GM12864 (cell line): ENCODE results near the gene ING3.

Experiments used
- DNase-seq: peaks from one replicate; pipeline ENCODE4 v3.0.0-alpha.2; 2011; ENCODE audit warnings: low read depth
- H3K4me3 ChIP-seq: 2 replicates; pipeline ENCODE4 v1.5.1; 2011; ENCODE audit warnings: mild to moderate bottlenecking, low read depth, low read length, control low read depth
- CTCF ChIP-seq: IDR thresholded peaks from 2 replicates; pipeline ENCODE4 v1.5.1; 2011; ENCODE audit warnings: low read depth, mild to moderate bottlenecking, moderate library complexity, low read length, control low read depth, inconsistent platforms; ENCODE audit errors: missing control alignments

ING3 gene

GRCh38 chr7:120961638-120962173 lies 11.1 kb downstream of the ING3 start:
- DNase-seq, result no peak
- no peak overlapping the region for H3K4me3 ChIP-seq
- TF ChIP-seq CTCF, result no peak

- no peak for TF ChIP-seq CTCF
- no peak for DNase-seq
- H3K4me3 ChIP-seq, result no peak overlapping the region
Observed at GRCh38 chr7:120964088-120964487, 13.5 kb downstream of the ING3 start.

GRCh38 chr7:120966961-120967360 lies 16.4 kb downstream of the ING3 start:
- TF ChIP-seq CTCF, result no peak
- no peak for DNase-seq
- H3K4me3 ChIP-seq, result no peak overlapping the region

GRCh38 chr7:120973849-120974248 lies 23.3 kb downstream of the ING3 start:
- no peak overlapping the region for H3K4me3 ChIP-seq
- no peak for DNase-seq
- no peak for TF ChIP-seq CTCF

GRCh38 chr7:120979765-120980499 lies 29.4 kb downstream of the ING3 start:
- no peak overlapping the region for H3K4me3 ChIP-seq
- no peak for DNase-seq
- TF ChIP-seq CTCF, result no peak

GRCh38 chr7:120981117-120981516 lies 30.5 kb downstream of the ING3 start:
- no peak overlapping the region for H3K4me3 ChIP-seq
- no peak for TF ChIP-seq CTCF
- DNase-seq, result no peak
